Activated CD4-positive, CD25-positive, alpha-beta regulatory T cell treated with anti-CD3 and anti-CD28 coated beads, Interleukin-2, amount 50 U/mL, for 72 hours (primary cell): ENCODE measurements around the gene PPRC1.

ENCODE experiments used
- DNase-seq: peaks from one replicate; pipeline ENCODE4 v3.0.0; 2021

Gene PPRC1

GRCh38 chr10:102196893-102197292 lies 64.1 kb downstream of the PPRC1 start:
- DNase-seq: no peak

- no peak for DNase-seq
Measured at GRCh38 chr10:102198027-102198426, 65.2 kb downstream of the PPRC1 start.
